Trophoblast cell (in vitro differentiated cells and primary cell): ENCODE results near the gene RIOK3.

Experiments used
- DNase-seq, 2 donors: peaks; one replicate each; pipeline ENCODE4 v3.0.0-alpha.2; 2016
- H2AFZ ChIP-seq: 2 replicates; pipeline ENCODE4 v1.6.1; 2013; ENCODE audit warnings: low read length, moderate library complexity, mild to moderate bottlenecking; ENCODE audit not compliant: insufficient read depth, poor library complexity
- H2AK5ac ChIP-seq: 2 replicates; pipeline ENCODE4 v1.6.1; 2013; ENCODE audit warnings: mild to moderate bottlenecking, low read length
- H2BK120ac ChIP-seq: 2 replicates; pipeline ENCODE4 v1.6.1; 2013; ENCODE audit warnings: low read length, mild to moderate bottlenecking, moderate library complexity; ENCODE audit not compliant: insufficient read depth, poor library complexity
- H2BK12ac ChIP-seq: 2 replicates; pipeline ENCODE4 v1.6.1; 2013; ENCODE audit warnings: mild to moderate bottlenecking, low read length, moderate library complexity
- H2BK5ac ChIP-seq: 2 replicates; pipeline ENCODE4 v1.6.1; 2013; ENCODE audit warnings: low read length, low read depth, moderate library complexity, mild to moderate bottlenecking; ENCODE audit not compliant: poor library complexity
- H3K14ac ChIP-seq: 2 replicates; pipeline ENCODE4 v1.6.1; 2013; ENCODE audit warnings: mild to moderate bottlenecking, low read length
- H3K18ac ChIP-seq: 2 replicates; pipeline ENCODE4 v1.6.1; 2013; ENCODE audit warnings: mild to moderate bottlenecking, low read length
- H3K23ac ChIP-seq: 2 replicates; pipeline ENCODE4 v1.6.1; 2013; ENCODE audit warnings: low read length
- H3K27ac ChIP-seq: 2 replicates; pipeline ENCODE4 v1.5.1; 2013; ENCODE audit warnings: low read depth, mild to moderate bottlenecking, inconsistent platforms, low read length, moderate library complexity
- H3K27me3 ChIP-seq: 2 replicates; pipeline ENCODE4 v1.6.1; 2013; ENCODE audit warnings: inconsistent platforms, mild to moderate bottlenecking, low read length, moderate library complexity; ENCODE audit not compliant: insufficient read depth
- H3K36me3 ChIP-seq, 2 experiments: 1 replicate in 1 of 2; 2 replicates in 1 of 2; pipeline ENCODE4 v1.6.1; 2013; ENCODE audit warnings: low read length in 2 of 2, mild to moderate bottlenecking in 2 of 2, moderate library complexity in 1 of 2; ENCODE audit not compliant: insufficient read depth in 2 of 2, control insufficient read depth in 1 of 2
- H3K4ac ChIP-seq: 2 replicates; pipeline ENCODE4 v1.6.1; 2013; ENCODE audit warnings: low read depth, mild to moderate bottlenecking, low read length, moderate library complexity
- H3K4me1 ChIP-seq, 2 experiments: 1 replicate in 1 of 2; 2 replicates in 1 of 2; pipeline ENCODE4 v1.6.1; 2013; ENCODE audit warnings: low read length in 2 of 2, mild to moderate bottlenecking in 2 of 2, moderate library complexity in 1 of 2; ENCODE audit not compliant: insufficient read depth in 2 of 2, control insufficient read depth in 1 of 2
- H3K4me2 ChIP-seq: 2 replicates; pipeline ENCODE4 v1.6.1; 2013; ENCODE audit warnings: inconsistent platforms, mild to moderate bottlenecking, low read length, moderate library complexity
- H3K4me3 ChIP-seq: 2 replicates; pipeline ENCODE4 v1.5.1; 2013; ENCODE audit warnings: mild to moderate bottlenecking, low read depth, low read length, inconsistent platforms
- H3K79me1 ChIP-seq: one replicate; pipeline ENCODE4 v1.6.1; 2013; ENCODE audit warnings: low read length
- H3K79me2 ChIP-seq: 2 replicates; pipeline ENCODE4 v1.6.1; 2013; ENCODE audit warnings: low read length, mild to moderate bottlenecking; ENCODE audit not compliant: control insufficient read depth, insufficient read depth, poor library complexity
- H3K9ac ChIP-seq: 2 replicates; pipeline ENCODE4 v1.6.1; 2013; ENCODE audit warnings: mild to moderate bottlenecking, low read length
- H3K9me3 ChIP-seq: 2 replicates; pipeline ENCODE4 v1.6.1; 2013; ENCODE audit warnings: low read depth, mild to moderate bottlenecking, control low read depth, inconsistent platforms, low read length; ENCODE audit not compliant: insufficient read depth
- H4K12ac ChIP-seq: 2 replicates; pipeline ENCODE4 v1.6.1; 2013; ENCODE audit warnings: low read depth, mild to moderate bottlenecking, low read length, moderate library complexity
- H4K8ac ChIP-seq: 2 replicates; pipeline ENCODE4 v1.6.1; 2013; ENCODE audit warnings: low read depth, mild to moderate bottlenecking, low read length, moderate library complexity
- H4K91ac ChIP-seq: one replicate; pipeline ENCODE4 v1.6.1; 2013; ENCODE audit warnings: low read depth, mild to moderate bottlenecking, low read length, moderate library complexity
- WGBS: extraction: QIAGEN DNeasy Blood & Tissue Kit; methylation state at CpG from one replicate; pipeline ENCODE4 v1.1.7; 2013; ENCODE audit warnings: missing lambda C conversion rate; ENCODE audit not compliant: insufficient read length, insufficient coverage; ENCODE audit errors: extremely low coverage; 5-methylcytosine and 5-hydroxymethylcytosine counted together

RIOK3 gene

GRCh38 chr18:23456835-23457234, 3.7 kb downstream of the RIOK3 start:
- no peak overlapping the region for H4K8ac ChIP-seq
- H3K4ac ChIP-seq = no peak overlapping the region
- H3K18ac ChIP-seq = no peak overlapping the region
- H3K79me1 ChIP-seq = peaks cover 6% of the 10 kb centered on the region
- H4K91ac ChIP-seq = no peak overlapping the region
- H2BK12ac ChIP-seq = no peak overlapping the region
- no peaks in the 10 kb centered on the region for H3K27me3 ChIP-seq
- no peak overlapping the region for H2BK120ac ChIP-seq
- no peak overlapping the region for H4K12ac ChIP-seq
- no peak overlapping the region for H2AFZ ChIP-seq
- H3K4me3 ChIP-seq = no peak overlapping the region
- H3K9me3 ChIP-seq = no peaks in the 10 kb centered on the region
- H3K79me2 ChIP-seq = peaks cover 6% of the 10 kb centered on the region
- DNase-seq = no peak
- no peaks in the 10 kb centered on the region for H3K4me1 ChIP-seq
- WGBS = 100% methylated on average over 1 of the region's 2 CpGs
- no peak overlapping the region for H3K9ac ChIP-seq
- H3K27ac ChIP-seq = no peak overlapping the region
- no peak overlapping the region for H2AK5ac ChIP-seq
- no peak overlapping the region for H3K23ac ChIP-seq
- no peak overlapping the region for H3K14ac ChIP-seq
- peaks cover 0 to 3% of the 10 kb centered on the region in 2 experiments for H3K36me3 ChIP-seq
- no peak overlapping the region for H2BK5ac ChIP-seq
- no peak overlapping the region for H3K4me2 ChIP-seq

GRCh38 chr18:23458830-23459529, 5.9 kb downstream of the RIOK3 start:
- H3K79me2 ChIP-seq = no peaks in the 10 kb centered on the region
- H2BK12ac ChIP-seq = no peak overlapping the region
- no peaks in the 10 kb centered on the region for H3K9me3 ChIP-seq
- H2AFZ ChIP-seq = no peak overlapping the region
- peaks cover 8 to 11% of the 10 kb centered on the region in 2 experiments for H3K36me3 ChIP-seq
- no peak overlapping the region for H4K12ac ChIP-seq
- peak overlapping the region; percentile 54 for H3K4ac ChIP-seq
- no peak overlapping the region for H2BK5ac ChIP-seq
- no peaks in the 10 kb centered on the region for H3K4me1 ChIP-seq
- H3K27me3 ChIP-seq = no peaks in the 10 kb centered on the region
- H3K4me3 ChIP-seq = no peak overlapping the region
- H3K14ac ChIP-seq = no peak overlapping the region
- no peak overlapping the region for H4K8ac ChIP-seq
- H3K27ac ChIP-seq = no peak overlapping the region
- DNase-seq = no peak
- H3K4me2 ChIP-seq = no peak overlapping the region
- H3K79me1 ChIP-seq = no peaks in the 10 kb centered on the region
- no peak overlapping the region for H3K23ac ChIP-seq
- H3K18ac ChIP-seq = no peak overlapping the region
- H4K91ac ChIP-seq = no peak overlapping the region
- no peak overlapping the region for H2AK5ac ChIP-seq
- no CpG with 5 or more reads among the region's 3 CpGs for WGBS
- H3K9ac ChIP-seq = peak overlapping the region; percentile 7
- no peak overlapping the region for H2BK120ac ChIP-seq

GRCh38 chr18:23459530-23459921, 6.4 kb downstream of the RIOK3 start:
- no peak overlapping the region for H3K4me2 ChIP-seq
- H3K4me1 ChIP-seq = no peaks in the 10 kb centered on the region
- no peak overlapping the region for H3K9ac ChIP-seq
- peaks cover 10 to 11% of the 10 kb centered on the region in 2 experiments for H3K36me3 ChIP-seq
- H4K12ac ChIP-seq = no peak overlapping the region
- no peaks in the 10 kb centered on the region for H3K27me3 ChIP-seq
- H3K23ac ChIP-seq = no peak overlapping the region
- no peak overlapping the region for H2BK120ac ChIP-seq
- H3K79me1 ChIP-seq = no peaks in the 10 kb centered on the region
- no peak overlapping the region for H3K18ac ChIP-seq
- no peak overlapping the region for H2BK12ac ChIP-seq
- no CpG with 5 or more reads among the region's 7 CpGs for WGBS
- no peak overlapping the region for H3K4me3 ChIP-seq
- no peak overlapping the region for H3K14ac ChIP-seq
- DNase-seq = peak in 1 of 2 donors; percentile 18
- no peak overlapping the region for H4K8ac ChIP-seq
- no peak overlapping the region for H4K91ac ChIP-seq
- no peak overlapping the region for H3K27ac ChIP-seq
- no peak overlapping the region for H2AFZ ChIP-seq
- H3K79me2 ChIP-seq = no peaks in the 10 kb centered on the region
- no peaks in the 10 kb centered on the region for H3K9me3 ChIP-seq
- no peak overlapping the region for H3K4ac ChIP-seq
- H2AK5ac ChIP-seq = no peak overlapping the region
- H2BK5ac ChIP-seq = no peak overlapping the region

- Histone ChIP-seq H3K14ac (no peak overlapping the region), H4K91ac (no peak overlapping the region), H3K79me1 (no peaks in the 10 kb centered on the region), H3K79me2 (no peaks in the 10 kb centered on the region), H3K27ac (no peak overlapping the region), H2BK120ac (no peak overlapping the region), H4K12ac (no peak overlapping the region), H3K23ac (no peak overlapping the region), H3K27me3 (no peaks in the 10 kb centered on the region), H2BK5ac (no peak overlapping the region), H2AFZ (no peak overlapping the region), H4K8ac (no peak overlapping the region), H3K4me2 (no peak overlapping the region), H3K36me3 (peaks cover 10 to 12% of the 10 kb centered on the region in 2 experiments), H3K4me1 (no peaks in the 10 kb centered on the region), H3K18ac (no peak overlapping the region), H2BK12ac (no peak overlapping the region), H3K4me3 (no peak overlapping the region), H3K4ac (peak overlapping the region; percentile 75), H2AK5ac (no peak overlapping the region), H3K9ac (no peak overlapping the region), H3K9me3 (no peaks in the 10 kb centered on the region)
- peak in 1 of 2 donors; percentile 33 for DNase-seq
- WGBS = no CpG with 5 or more reads among the region's 2 CpGs
Observed at GRCh38 chr18:23460285-23461273, 7.5 kb downstream of the RIOK3 start.
